GM06990 (cell line): ENCODE results near the gene CNTROB.

ENCODE experiments used
- DNase-seq: peaks from one replicate; pipeline ENCODE4 v3.0.0-alpha.2; 2011; ENCODE audit not compliant: insufficient read length; ENCODE audit errors: extremely low read depth
- H3K27me3 ChIP-seq: replicated peaks from 2 replicates; pipeline ENCODE4 v1.6.0; 2011; ENCODE audit warnings: low read length; ENCODE audit not compliant: control insufficient read depth, insufficient read depth
- H3K36me3 ChIP-seq: 2 replicates; pipeline ENCODE4 v1.5.1; 2011; ENCODE audit warnings: low read length; ENCODE audit not compliant: control insufficient read depth, insufficient read depth
- H3K4me3 ChIP-seq: replicated peaks from 2 replicates; pipeline ENCODE4 v1.5.1; 2011; ENCODE audit warnings: low read depth, mild to moderate bottlenecking, control low read depth, low read length
- TF ChIP-seq, protein P1 (sequence below): IDR thresholded peaks from 2 replicates; pipeline ENCODE4 v1.5.1; 2011; ENCODE audit warnings: low read length, control low read depth, mild to moderate bottlenecking, inconsistent platforms; ENCODE audit not compliant: insufficient read depth, poor library complexity, severe bottlenecking

The CNTROB gene

DNA sequence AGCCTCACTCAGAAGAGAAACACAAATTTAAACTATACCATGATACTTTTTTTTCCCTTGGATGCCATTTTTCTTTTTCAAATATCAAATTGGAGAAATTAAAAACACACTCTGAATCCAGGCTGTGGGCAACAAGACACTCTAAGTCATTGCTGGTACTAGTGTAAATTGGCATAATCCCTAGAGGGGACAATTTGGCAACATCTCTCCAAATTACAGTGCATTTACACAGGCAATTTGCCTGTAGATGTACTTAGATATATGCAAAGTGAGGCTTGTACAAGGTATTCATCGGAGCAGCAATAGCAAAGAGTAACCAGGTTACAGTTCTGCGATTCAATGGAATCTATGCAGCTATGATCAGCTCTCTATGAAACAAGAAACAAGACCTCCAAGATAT, 63.7 kb downstream of the CNTROB start:
- TF ChIP-seq, protein P1, sequence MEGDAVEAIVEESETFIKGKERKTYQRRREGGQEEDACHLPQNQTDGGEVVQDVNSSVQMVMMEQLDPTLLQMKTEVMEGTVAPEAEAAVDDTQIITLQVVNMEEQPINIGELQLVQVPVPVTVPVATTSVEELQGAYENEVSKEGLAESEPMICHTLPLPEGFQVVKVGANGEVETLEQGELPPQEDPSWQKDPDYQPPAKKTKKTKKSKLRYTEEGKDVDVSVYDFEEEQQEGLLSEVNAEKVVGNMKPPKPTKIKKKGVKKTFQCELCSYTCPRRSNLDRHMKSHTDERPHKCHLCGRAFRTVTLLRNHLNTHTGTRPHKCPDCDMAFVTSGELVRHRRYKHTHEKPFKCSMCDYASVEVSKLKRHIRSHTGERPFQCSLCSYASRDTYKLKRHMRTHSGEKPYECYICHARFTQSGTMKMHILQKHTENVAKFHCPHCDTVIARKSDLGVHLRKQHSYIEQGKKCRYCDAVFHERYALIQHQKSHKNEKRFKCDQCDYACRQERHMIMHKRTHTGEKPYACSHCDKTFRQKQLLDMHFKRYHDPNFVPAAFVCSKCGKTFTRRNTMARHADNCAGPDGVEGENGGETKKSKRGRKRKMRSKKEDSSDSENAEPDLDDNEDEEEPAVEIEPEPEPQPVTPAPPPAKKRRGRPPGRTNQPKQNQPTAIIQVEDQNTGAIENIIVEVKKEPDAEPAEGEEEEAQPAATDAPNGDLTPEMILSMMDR: no peak
- Histone ChIP-seq H3K4me3 (no peak overlapping the region), H3K36me3 (no peaks in the 10 kb centered on the region), H3K27me3 (no peaks in the 10 kb centered on the region)
- no peak for DNase-seq

DNA sequence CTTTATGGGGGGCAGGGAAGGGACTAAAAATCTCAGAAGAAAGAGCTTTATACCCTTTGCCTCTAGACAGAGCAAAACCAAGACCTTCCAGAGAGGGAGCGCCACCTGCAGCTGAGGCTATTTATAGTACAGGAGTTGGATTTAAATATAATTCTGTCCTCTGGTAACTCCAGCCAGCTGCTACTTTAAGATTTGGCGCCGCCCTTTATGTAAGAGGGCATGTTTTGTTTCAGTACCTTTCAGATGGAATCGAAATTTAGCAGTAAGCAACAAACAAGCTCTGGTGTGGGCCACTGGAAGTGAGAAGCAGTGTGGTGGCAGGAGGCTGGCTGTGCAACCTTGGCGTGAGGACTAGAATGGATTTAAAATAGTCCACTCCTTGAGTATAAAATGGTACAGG, 65.2 kb downstream of the CNTROB start:
- no peak overlapping the region for H3K4me3 ChIP-seq
- TF ChIP-seq, protein P1: no peak
- no peaks in the 10 kb centered on the region for H3K36me3 ChIP-seq
- peaks cover 2% of the 10 kb centered on the region for H3K27me3 ChIP-seq
- no peak for DNase-seq
